Measurements from ENCODE around the gene TMEM163. TPM values are rescaled to one million over a fixed set of nuclear protein-coding genes. Genes with fewer than 3 reads are reported as not detected.

The TMEM163 gene
- total RNA-seq, 6 donors from 2014 or later, result 19.3 to 71.6 (median 26.7) TPM

DNA sequence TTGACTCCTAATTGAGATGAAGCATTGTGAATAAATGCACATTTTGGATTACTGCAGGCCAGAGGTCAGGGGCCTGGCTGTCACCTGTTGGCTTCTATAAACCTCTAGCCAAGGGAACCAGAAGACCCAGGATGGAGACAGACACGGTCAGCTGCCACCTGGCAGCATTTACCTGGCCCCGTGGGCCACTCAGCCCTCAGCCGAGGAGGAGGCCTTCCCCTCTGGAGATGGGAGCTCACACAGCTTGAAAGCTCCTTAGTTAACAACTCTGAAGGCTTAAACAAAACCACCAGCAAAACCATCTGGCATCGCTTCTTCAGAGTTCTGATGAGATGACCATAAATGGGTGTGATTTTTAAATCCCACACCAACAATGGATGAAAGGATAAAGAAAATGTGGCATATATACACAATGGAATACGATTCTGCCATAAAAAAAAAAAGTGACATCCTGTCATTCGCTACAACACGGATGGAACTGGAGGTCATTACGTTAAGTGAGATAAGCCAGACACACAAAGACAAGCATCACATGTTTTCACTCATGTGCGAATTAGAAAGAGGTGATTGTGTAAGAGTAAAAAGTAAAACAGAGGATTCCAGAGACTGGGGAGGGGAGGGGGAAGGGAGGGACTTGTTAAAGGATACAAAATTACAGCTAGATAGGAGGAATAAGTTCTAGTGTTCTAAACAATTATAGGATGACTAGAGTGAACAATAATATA is 218.4 kb downstream of the TMEM163 start:
- WGBS, 2 donors, result 66 to 71% methylated on average over 9 of the region's 9 CpGs

GRCh38 chr2:134499307-134499926 is 219.4 kb downstream of the TMEM163 start:
- no peak for TF ChIP-seq POLR2A (IDR thresholded peaks at IDR 0.05)
- TF ChIP-seq POLR2AphosphoS5 (IDR thresholded peaks at IDR 0.05), result no peak
- no peak for TF ChIP-seq CTCF (IDR thresholded peaks at IDR 0.05)
- no peak for TF ChIP-seq EP300 (IDR thresholded peaks at IDR 0.05)
- Histone ChIP-seq H3K9me3 (no peaks in the 10 kb centered on the region), H3K4me3 (no peak overlapping the region), H3K36me3 (no peaks in the 10 kb centered on the region), H3K4me1 (no peaks in the 10 kb centered on the region), H3K27ac (no peak overlapping the region), H3K27me3 (no peaks in the 10 kb centered on the region)
- DNase-seq (no peak), ATAC-seq (ENCODE audit: low FRiP score in 2 of 2) (no peak)
- 72 to 77% methylated on average over 8 to 9 of the region's 9 CpGs for WGBS, 2 donors

More for the DNA sequence above, 218.4 kb downstream of the TMEM163 start:
- Histone ChIP-seq H3K4me3 (no peak overlapping the region), H3K9me3 (no peaks in the 10 kb centered on the region), H3K27ac (no peak overlapping the region), H3K36me3 (no peaks in the 10 kb centered on the region), H3K27me3 (no peaks in the 10 kb centered on the region), H3K4me1 (no peaks in the 10 kb centered on the region)
- no peak for DNase-seq
- TF ChIP-seq CTCF (IDR thresholded peaks at IDR 0.05) (no peak), POLR2AphosphoS5 (IDR thresholded peaks at IDR 0.05) (no peak), POLR2A (IDR thresholded peaks at IDR 0.05) (no peak), EP300 (IDR thresholded peaks at IDR 0.05) (no peak)
- ATAC-seq (ENCODE audit: low FRiP score in 2 of 2), result no peak

DNA sequence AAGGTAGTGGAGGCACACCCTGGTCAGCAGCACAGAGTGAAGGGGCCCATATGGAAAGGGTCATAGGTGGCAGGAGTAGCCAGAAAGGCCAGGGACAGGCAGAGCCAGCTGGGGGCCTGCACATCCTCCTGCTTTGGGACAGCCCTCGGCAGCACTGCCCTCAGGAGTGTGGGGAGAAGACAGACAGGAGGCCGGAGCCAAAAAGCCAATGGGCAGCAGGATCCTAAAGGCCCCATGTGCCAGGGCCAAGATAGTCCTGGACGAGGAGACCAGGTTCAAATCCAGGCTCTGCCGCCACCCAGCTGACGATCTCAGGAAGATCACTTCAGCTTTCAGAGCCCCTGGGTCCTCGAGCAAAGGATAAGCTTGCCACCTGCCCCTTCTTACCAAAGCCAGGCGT is 220.1 kb downstream of the TMEM163 start:
- WGBS, 2 donors, result 82 to 88% methylated on average over 7 of the region's 7 CpGs
- ATAC-seq (ENCODE audit: low FRiP score in 2 of 2), result no peak
- no peaks in the 10 kb centered on the region for H3K4me1 ChIP-seq
- DNase-seq, result peak in 1 of 2 donors; percentile 24
- no peak overlapping the region for H3K4me3 ChIP-seq
- H3K27ac ChIP-seq, result no peak overlapping the region
- no peaks in the 10 kb centered on the region for H3K27me3 ChIP-seq
- TF ChIP-seq POLR2AphosphoS5 (IDR thresholded peaks at IDR 0.05), result no peak
- no peak for TF ChIP-seq POLR2A (IDR thresholded peaks at IDR 0.05)
- TF ChIP-seq CTCF (IDR thresholded peaks at IDR 0.05), result no peak
- TF ChIP-seq EP300 (IDR thresholded peaks at IDR 0.05), result no peak
- no peaks in the 10 kb centered on the region for H3K36me3 ChIP-seq
- H3K9me3 ChIP-seq, result no peaks in the 10 kb centered on the region

DNA sequence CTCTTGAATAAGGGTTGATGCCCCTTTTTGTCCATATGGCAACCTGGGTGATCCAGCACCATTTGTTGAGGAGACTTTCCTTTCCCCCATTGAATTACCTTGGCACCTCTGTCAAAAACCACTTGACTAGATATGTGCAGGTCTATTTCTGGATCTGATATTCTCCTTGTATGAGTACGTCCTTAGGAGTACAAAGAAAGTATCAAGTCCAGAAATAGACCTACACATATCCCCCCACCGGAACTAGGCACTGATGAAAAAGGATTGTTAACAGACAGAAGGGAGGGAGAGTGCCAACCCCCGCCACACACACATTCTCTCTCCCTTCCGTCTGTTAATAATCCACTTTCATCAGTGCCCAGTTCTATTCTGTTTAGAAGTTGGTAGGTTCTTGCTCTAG is 225.0 kb downstream of the TMEM163 start:
- H3K27ac ChIP-seq, result no peak overlapping the region
- ATAC-seq (ENCODE audit: low FRiP score in 2 of 2) (no peak), DNase-seq (no peak)
- no peaks in the 10 kb centered on the region for H3K36me3 ChIP-seq
- H3K27me3 ChIP-seq, result no peaks in the 10 kb centered on the region
- no peaks in the 10 kb centered on the region for H3K4me1 ChIP-seq
- 88 to 91% methylated on average over 4 of the region's 4 CpGs for WGBS, 2 donors
- H3K4me3 ChIP-seq, result no peak overlapping the region
- TF ChIP-seq POLR2AphosphoS5 (IDR thresholded peaks at IDR 0.05), result no peak
- TF ChIP-seq CTCF (IDR thresholded peaks at IDR 0.05), result no peak
- TF ChIP-seq POLR2A (IDR thresholded peaks at IDR 0.05), result no peak
- TF ChIP-seq EP300 (IDR thresholded peaks at IDR 0.05), result no peak
- no peaks in the 10 kb centered on the region for H3K9me3 ChIP-seq
